Globus pallidus (tissue), 1 donor: ENCODE results near the gene ZNF710.
A peak's percentile ranks its signal among the peaks of the same experiment; 100 is the strongest.

Experiments
- DNase-seq: peaks from one replicate; pipeline ENCODE4 v3.0.0-alpha.2; 2015; ENCODE audit warnings: low spot score

Gene ZNF710

GRCh38 chr15:90080818-90081393 lies 79.8 kb downstream of the ZNF710 start:
- no peak for DNase-seq

DNA sequence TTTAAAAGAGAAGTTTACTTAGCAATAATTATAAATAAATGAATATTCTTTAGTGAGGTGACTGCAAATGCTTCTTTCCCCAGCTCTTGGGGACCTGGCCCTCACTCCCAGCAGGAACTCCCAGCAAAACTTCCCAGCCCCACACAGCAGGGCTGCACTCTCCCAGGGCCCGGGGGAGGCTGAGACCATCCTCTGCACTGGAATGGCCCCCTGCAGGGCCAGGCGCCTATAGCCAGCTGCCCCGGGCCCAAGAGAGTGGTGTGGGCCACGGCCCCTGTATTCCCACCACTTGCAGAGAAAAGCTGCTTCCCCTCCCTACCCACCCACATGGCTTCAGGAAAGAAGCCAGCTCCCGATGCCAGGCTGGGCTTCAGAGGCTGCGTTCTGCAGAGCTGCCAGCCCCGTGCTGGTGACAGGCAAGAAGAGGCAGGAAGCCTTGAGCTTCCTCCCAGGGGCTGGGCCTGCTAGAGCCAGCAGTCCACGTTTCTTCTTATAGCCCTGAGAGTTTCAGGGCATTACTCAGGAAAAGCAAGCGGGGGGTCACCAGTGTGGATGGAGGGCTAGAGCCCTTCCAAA lies 81.1 kb downstream of the ZNF710 start:
- peak; percentile 66 for DNase-seq

- no peak for DNase-seq
Observed at GRCh38 chr15:90083419-90083818, 82.3 kb downstream of the ZNF710 start.

DNA sequence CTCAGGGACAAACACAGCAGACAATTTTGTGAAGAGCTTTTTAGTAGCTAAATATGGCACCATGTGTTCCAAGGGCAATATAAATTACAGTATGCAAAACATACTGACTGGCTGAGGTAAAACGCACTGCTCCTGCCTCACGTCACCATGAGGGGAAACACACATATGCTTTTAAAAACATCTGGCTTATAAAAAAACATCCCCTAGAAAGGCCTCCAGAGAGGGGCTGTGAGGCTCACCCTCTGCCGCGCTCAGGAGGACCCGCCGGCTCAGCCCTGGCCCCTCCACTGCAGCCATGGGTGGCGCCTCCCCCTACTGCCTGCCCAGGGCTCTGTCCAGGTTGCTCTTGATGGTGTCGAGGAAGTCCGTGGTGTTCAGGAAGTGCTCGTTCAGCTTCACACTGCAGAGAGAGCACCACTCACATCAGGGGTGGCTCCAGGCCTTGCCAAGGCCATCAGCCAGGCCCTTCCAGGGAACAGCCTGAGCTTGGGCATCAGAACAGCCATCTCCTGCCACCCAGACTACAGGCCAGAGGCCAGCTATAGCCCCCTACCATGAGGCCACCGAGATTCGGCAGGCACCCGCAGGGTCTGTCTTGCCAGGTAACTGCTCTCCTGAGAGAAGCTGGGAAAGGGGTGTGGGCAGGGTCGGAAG lies 83.0 kb downstream of the ZNF710 start:
- no peak for DNase-seq

DNA sequence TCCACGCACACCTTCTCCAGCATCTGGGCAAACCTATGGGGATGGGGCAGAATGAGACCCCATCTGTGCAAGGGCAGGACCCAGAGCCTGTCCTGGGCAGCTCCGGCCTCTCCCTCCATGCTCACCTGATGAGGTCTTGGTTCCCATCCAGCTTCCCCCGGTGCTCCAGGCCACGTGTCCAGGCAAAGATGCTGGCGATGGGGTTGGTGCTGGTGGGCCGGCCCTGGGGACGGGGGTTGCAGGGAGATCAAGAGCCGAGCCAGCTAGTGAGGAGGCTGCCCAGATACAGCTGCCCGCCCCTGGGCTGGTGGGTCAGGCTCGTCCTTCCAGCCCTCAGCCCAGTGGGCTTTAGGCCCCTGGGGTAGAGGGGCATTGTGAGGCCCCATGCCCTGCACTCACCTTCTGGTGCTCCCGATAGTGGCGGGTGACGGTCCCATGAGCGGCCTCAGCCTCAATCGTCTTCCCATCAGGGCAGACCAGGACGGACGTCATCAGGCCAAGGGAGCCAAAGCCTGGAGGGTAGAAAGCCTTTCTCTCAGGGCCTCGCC lies 83.8 kb downstream of the ZNF710 start:
- no peak for DNase-seq

DNA sequence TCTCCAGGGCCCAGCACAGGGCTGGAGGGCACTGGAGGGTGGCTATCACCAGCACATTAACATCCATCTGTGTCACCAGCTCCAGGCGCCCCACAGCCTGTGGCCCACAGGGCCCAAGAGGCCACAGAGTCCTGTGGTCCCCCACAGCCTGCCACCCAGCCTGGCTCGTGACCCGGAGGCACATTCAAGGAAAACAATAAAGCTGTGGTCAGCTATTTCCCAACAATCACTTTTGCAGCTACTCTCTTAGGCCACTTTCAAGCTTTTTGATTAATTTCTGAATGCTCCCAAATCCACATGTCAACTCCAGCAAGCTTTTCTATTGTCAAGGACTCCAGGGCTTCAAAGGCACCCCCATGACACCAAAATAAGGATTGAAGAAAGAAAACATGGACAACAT lies 84.4 kb downstream of the ZNF710 start:
- no peak for DNase-seq

DNA sequence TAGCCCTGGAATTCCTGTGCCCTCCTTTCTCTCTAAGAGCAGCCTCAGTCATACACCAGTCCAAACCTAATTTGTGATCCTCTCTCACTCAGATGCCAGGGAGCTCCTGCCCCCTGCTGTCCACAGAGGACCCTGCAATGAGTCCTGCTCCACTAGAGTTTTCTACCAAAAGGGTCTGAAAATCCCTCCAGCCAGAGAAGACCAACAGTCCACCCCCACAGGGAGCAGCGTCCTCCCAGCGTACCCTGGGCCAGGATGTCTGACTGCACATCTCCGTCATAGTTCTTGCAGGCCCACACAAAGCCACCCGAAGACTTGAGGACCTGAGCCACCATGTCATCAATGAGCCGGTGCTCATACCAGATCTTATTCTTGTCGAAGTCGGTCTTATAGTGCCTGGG lies 85.7 kb downstream of the ZNF710 start:
- DNase-seq, result no peak

GRCh38 chr15:90087454-90088154 lies 86.5 kb downstream of the ZNF710 start:
- DNase-seq, result no peak

- no peak for DNase-seq
Observed at GRCh38 chr15:90090226-90090848, 89.2 kb downstream of the ZNF710 start.

- DNase-seq, result no peak
Observed at GRCh38 chr15:90091156-90091931, 90.2 kb downstream of the ZNF710 start.

DNA sequence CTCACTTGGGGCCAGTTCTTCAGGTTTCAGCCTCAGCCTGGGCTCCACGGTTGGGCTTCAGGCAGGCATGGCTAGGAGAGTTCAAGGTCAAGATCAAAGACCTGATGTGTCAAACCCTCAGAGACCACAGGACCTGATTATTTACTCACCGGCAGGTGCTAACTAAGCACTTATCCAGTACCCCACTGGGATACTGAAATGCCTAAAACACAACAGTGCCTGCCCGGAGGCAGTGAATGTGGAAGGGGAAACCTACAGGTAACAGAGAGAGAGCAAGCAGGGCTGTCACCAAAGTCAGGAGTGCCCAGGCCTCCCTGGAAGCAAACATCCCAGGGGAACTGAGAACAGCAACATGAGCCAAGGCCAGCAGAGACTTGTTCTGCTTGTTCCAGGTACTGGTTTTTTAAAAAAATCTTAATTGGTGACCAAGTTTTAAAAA lies 94.4 kb downstream of the ZNF710 start:
- DNase-seq, result no peak

GRCh38 chr15:90097475-90097874 lies 96.4 kb downstream of the ZNF710 start:
- no peak for DNase-seq

GRCh38 chr15:90099072-90099867 lies 98.1 kb downstream of the ZNF710 start:
- DNase-seq, result no peak

DNA sequence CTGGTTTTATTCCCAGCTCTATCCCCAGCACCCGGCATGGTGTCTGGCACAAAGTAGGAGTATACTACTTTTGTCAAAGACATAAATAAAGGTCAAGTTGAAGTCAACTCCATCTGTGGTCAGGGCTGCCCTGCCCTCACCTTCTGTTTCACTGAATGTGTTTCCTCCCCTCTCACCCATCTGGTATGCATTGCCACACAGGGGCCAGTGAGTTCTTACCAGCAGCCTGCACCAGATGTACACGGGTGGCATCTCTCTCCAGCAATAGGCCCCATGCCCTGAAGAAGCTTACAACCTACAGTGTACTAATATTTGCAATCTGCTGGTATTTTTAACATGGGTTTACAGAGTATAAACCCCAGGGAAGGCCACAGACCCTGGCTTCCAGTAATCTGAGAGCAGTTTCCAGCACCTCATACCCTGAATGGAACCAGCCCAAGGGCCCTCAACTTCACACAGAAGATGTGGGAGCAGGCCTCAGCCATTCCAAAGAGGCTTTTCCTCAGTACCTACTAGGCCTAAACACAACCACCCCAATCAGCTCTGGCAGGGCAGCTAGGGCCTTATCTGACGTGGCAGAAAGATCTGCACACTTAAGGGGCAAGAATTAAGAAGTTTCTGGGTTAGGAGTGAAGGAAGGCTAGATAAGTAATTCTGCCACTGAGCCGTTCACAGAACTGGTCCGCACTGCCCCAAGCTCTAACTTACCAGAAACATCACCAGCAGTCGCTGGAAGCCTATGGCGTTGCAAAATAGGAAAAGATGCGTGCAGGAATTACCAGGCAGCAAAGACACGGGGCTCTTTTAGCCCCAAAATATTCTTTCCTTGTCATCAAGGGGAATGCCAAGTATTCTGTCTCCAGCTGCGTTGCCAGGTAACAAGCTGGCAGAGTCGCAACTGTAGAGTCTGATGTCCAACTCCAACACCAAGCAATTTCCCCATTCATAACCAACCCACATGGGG lies 99.0 kb downstream of the ZNF710 start:
- peak; percentile 75 for DNase-seq

DNA sequence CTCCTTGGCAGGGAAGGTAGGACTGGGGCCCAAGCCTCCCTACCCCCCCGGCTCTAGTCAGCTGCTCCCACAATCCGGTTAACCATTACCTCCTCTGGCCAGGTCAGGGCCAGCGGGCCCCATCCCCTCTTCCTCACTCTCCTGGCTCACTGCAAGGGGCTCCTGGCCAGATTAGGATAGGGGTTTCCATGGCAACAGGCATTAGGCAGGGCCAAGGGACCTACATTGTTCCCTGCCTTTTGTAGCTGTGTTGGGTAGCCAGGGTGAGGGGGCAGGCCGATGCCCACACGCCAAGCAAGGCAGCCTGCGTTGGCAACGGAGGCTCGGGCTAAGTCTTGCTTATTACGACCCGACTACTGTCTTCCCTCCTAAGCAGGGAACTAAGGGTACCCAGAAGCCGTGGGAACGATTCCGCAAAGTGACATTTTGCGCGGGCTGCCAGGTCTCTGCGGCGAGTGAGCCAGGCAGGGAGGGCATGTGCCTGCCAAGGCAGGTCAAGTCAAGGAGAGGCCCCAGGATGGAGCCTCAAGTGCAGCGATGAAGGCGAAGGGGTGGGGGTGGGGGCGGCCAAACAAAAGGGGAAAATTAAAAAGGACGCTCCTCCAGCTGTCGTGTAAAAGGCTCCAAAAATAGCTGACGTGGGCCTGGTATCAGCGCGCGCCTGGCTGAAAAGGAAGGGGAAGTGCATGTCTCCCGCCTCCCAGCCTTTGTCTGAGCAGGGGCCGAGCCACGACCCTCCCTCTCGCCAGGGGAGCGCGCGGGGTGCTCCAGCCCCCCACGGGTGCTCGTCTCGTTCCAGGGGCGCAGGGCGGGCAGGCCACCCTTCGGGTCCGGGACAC lies 100.2 kb downstream of the ZNF710 start:
- peak; percentile 83 for DNase-seq

- peak; percentile 90 for DNase-seq
Observed at GRCh38 chr15:90101969-90102890, 101.1 kb downstream of the ZNF710 start, which contains the start of gene IDH2. Gene IDH2 (minus strand): TSS chr15:90102468. CDS start chr15:90102390, 78 bp downstream.

DNA sequence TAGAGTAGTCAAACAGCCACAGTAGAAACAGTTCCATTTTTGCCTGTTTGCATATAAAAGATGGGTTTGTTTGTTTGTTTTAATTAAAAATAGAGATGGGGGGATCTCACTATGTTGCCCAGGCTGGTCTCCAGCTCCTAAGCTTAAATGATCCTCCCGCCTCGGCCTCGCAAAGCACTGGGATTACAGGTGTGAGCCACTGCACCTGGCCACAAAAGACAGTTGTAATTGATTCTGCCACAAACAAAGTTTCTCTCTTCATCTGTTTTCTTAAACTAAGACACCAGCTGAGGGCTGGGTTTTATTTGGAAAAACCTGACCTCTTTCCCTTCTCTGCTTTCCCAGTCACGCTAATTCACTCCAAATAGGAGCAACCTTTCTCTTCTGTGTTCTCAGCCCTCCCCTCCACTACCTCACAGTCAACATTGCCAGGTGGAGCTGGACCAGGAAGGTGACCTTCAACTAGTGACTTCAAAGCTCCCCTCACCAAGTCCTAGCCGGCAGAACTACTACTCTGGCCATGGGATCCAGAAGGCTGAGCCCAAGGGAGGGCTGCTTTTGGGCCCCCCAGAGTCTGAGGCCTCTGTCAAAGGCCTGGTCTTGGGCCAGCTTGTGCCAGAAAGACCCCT lies 102.7 kb downstream of the ZNF710 start:
- no peak for DNase-seq
